Measurements from ENCODE around the gene ARFGAP2.

DNA sequence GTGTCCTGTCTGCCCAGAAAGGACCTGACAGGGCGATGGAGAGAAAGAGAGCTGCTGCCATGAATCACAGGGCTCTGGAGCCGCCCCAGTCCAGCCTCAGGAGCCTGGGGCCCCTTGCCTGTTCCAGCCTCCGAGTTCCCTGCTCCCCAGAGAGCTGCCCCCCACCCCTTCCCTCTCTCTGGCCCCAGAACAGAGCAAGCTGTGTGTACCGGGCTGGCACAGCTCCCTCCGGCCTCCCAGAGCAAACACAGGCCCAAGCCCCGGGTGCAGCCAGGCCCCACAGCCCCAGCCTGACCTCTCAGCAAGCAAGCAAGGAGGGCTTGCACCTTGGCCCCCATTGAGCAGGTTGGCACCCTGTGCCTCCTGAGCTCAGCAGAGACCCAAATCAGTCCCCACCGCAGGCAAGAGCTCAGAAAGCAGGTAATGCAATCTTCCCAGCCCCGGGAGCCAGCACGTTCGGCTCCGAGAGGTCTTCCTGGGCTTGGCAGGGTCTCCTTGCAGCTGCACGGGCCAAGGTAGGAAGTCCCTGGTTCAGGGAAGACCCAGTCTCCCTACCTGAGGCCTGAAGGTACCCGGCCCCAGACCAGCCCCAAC lies 8.1 kb upstream of the ARFGAP2 start:
- TF ChIP-seq, protein P1, sequence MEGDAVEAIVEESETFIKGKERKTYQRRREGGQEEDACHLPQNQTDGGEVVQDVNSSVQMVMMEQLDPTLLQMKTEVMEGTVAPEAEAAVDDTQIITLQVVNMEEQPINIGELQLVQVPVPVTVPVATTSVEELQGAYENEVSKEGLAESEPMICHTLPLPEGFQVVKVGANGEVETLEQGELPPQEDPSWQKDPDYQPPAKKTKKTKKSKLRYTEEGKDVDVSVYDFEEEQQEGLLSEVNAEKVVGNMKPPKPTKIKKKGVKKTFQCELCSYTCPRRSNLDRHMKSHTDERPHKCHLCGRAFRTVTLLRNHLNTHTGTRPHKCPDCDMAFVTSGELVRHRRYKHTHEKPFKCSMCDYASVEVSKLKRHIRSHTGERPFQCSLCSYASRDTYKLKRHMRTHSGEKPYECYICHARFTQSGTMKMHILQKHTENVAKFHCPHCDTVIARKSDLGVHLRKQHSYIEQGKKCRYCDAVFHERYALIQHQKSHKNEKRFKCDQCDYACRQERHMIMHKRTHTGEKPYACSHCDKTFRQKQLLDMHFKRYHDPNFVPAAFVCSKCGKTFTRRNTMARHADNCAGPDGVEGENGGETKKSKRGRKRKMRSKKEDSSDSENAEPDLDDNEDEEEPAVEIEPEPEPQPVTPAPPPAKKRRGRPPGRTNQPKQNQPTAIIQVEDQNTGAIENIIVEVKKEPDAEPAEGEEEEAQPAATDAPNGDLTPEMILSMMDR (IDR thresholded peaks at IDR 0.05 in 2 of 3, conservative IDR thresholded peaks at IDR 0.05 in 1 of 3; ENCODE audit: borderline replicate concordance in 1 of 3, insufficient read depth in 1 of 3, low read depth in 2 of 3, low read length in 2 of 3), result no peak
- TF ChIP-seq, protein P2, sequence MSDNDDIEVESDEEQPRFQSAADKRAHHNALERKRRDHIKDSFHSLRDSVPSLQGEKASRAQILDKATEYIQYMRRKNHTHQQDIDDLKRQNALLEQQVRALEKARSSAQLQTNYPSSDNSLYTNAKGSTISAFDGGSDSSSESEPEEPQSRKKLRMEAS (IDR thresholded peaks at IDR 0.05), result no peak
- TF ChIP-seq, protein P3, sequence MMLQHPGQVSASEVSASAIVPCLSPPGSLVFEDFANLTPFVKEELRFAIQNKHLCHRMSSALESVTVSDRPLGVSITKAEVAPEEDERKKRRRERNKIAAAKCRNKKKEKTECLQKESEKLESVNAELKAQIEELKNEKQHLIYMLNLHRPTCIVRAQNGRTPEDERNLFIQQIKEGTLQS (IDR thresholded peaks at IDR 0.05), result no peak
- TF ChIP-seq POLR2A (IDR thresholded peaks at IDR 0.05; ENCODE audit: borderline replicate concordance, extremely low read depth, insufficient read depth, insufficient read length), result no peak
- TF ChIP-seq SP1 (IDR thresholded peaks at IDR 0.05; ENCODE audit: low read depth), result no peak
- TF ChIP-seq CEBPB (IDR thresholded peaks at IDR 0.05; ENCODE audit: low read depth), result no peak
- TF ChIP-seq SIN3A (IDR thresholded peaks at IDR 0.05; ENCODE audit: low read depth), result no peak
- TF ChIP-seq EZH2 (IDR thresholded peaks at IDR 0.05), result no peak
- no peak for TF ChIP-seq POLR2AphosphoS5 (IDR thresholded peaks at IDR 0.05; ENCODE audit: low read depth, low read length)
- TF ChIP-seq SRF (IDR thresholded peaks at IDR 0.05; ENCODE audit: low read depth), result no peak
- no peak for TF ChIP-seq TCF7L2 (IDR thresholded peaks at IDR 0.05; ENCODE audit: borderline replicate concordance, extremely low read depth, insufficient read depth, insufficient read length)
- TF ChIP-seq RAD21 (IDR thresholded peaks at IDR 0.05; ENCODE audit: low read depth), result no peak
- TF ChIP-seq, protein P4, sequence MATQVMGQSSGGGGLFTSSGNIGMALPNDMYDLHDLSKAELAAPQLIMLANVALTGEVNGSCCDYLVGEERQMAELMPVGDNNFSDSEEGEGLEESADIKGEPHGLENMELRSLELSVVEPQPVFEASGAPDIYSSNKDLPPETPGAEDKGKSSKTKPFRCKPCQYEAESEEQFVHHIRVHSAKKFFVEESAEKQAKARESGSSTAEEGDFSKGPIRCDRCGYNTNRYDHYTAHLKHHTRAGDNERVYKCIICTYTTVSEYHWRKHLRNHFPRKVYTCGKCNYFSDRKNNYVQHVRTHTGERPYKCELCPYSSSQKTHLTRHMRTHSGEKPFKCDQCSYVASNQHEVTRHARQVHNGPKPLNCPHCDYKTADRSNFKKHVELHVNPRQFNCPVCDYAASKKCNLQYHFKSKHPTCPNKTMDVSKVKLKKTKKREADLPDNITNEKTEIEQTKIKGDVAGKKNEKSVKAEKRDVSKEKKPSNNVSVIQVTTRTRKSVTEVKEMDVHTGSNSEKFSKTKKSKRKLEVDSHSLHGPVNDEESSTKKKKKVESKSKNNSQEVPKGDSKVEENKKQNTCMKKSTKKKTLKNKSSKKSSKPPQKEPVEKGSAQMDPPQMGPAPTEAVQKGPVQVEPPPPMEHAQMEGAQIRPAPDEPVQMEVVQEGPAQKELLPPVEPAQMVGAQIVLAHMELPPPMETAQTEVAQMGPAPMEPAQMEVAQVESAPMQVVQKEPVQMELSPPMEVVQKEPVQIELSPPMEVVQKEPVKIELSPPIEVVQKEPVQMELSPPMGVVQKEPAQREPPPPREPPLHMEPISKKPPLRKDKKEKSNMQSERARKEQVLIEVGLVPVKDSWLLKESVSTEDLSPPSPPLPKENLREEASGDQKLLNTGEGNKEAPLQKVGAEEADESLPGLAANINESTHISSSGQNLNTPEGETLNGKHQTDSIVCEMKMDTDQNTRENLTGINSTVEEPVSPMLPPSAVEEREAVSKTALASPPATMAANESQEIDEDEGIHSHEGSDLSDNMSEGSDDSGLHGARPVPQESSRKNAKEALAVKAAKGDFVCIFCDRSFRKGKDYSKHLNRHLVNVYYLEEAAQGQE (IDR thresholded peaks at IDR 0.05; ENCODE audit: low read depth), result no peak
